Subcutaneous adipose tissue (tissue), 4 donors: ENCODE data around the gene VWCE. TPM values are rescaled to one million over a fixed set of nuclear protein-coding genes. Genes with fewer than 3 reads are reported as not detected.
"Not testable (repeated sequence)": the region's sequence is repeated elsewhere in the genome, so short reads cannot be mapped to it uniquely, and the experiment has no call there.

Source experiments
- CTCF ChIP-seq: fragments of 450-650 bp; IDR thresholded peaks from one replicate; pipeline ENCODE4 v1.5.1; 2016; ENCODE audit warnings: low read depth, mild to moderate bottlenecking, control low read depth, antibody characterized with exemption, moderate library complexity
- total RNA-seq, 4 donors: library from RNA; depleted of rRNA; stranded (reverse); fragments of >200 nt; gene quantifications; one replicate each; pipeline ENCODE4 v1.1.0, GENCODE V29; 2016

Gene VWCE
- total RNA-seq, 4 donors from 2014 or later = 1.0 to 3.9 (median 2.2) TPM

DNA sequence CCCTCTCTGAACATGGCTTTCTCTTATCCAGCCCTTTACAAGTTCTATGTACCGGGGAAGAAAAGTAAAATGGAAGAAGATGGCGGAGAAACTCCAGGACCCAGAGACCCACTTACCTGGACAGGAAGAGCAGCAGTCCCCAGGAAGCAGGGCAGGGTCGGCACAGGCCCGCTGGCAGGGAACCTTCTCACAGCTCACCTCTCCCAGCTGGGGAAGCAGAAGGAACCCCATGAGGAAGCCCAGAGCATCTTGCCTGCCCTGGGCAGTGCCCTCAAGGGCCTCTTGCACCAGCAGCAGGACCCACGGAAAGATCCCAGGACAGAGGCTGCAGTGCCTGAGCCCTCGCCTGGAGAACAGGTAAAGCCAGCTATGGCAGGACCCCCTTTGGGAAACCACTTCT lies 30.7 kb downstream of the VWCE start:
- TF ChIP-seq CTCF = no peak

DNA sequence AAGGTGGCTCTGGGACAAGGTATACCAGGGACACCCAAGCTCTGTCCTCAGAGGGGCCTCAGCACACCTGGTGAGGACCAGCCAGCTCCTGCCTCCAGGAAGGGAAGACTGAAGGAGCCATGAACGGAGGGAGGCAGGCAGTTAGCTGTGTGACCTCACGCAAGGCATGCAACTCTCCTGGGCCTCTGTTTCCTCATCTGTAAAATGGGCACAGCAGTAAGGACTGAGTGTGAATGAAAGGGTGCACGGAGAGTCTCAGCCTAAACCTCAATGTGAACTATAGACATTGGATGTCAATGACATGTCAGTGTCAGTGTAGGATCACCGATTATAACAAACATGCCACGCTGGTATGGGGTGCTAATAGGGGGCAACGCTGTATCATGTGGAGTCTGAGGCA lies 35.8 kb downstream of the VWCE start:
- no peak for TF ChIP-seq CTCF

GRCh38 chr11:61258546-61258945 lies 36.6 kb downstream of the VWCE start:
- no peak for TF ChIP-seq CTCF

- TF ChIP-seq CTCF = no peak
Measured at GRCh38 chr11:61256710-61257482, 38.2 kb downstream of the VWCE start.

GRCh38 chr11:61254403-61255025 lies 40.6 kb downstream of the VWCE start:
- no peak for TF ChIP-seq CTCF

GRCh38 chr11:61240875-61241274 lies 54.2 kb downstream of the VWCE start, which contains the start of gene PGA5:
TSS of gene PGA5 (plus strand) at chr11:61241175. CDS start at chr11:61241227, 52 bp downstream.
- not testable (repeated sequence) for TF ChIP-seq CTCF

DNA sequence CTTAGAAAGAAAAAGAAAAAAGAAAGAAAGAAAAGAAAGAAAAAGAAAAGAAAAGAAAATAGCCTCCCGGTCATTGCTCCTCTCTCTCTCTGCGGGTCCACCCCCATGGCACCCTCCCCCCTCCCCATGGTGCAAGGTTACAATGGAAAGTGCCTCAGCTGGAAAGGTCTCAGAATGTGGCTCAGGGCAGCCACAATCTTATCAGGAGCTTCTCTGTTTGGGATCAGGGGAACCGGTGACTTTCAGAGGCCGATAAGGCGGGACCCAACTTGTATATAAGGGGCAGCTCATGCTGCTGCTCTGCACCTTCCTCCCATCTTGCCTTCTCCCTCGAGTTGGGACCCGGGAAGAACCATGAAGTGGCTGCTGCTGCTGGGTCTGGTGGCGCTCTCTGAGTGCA lies 73.1 kb downstream of the VWCE start, which contains the start of gene PGA4:
Gene PGA4 (plus strand): TSS at position 301 of the 400 bp plus-strand sequence. CDS start 54 bp downstream, at position 355.
- not testable (repeated sequence) for TF ChIP-seq CTCF
